Endothelial cell of umbilical vein (primary cell): Measurements from ENCODE around the gene WDR7. TPM values are rescaled to one million over a fixed set of nuclear protein-coding genes. Genes with fewer than 3 reads are reported as not detected.

Experiments used
- BruUV-seq: library from RNA; stranded (reverse); fragments of 400-500 nt; replicated peaks from 2 replicates; lab custom pipeline; 2021; lab: Mats Ljungman, UMichigan
- CTCF ChIA-PET: fragments of 300-600, 350-600 bp; sonication (Branson Sonifier 250); formaldehyde crosslinking; loops from one replicate; lab custom pipeline; 2021; ENCODE audit warnings: antibody characterized with exemption, inconsistent platforms; lab: Charles Lee
- POLR2A ChIA-PET: fragments of 300-600, 350-600 bp; sonication (Branson Sonifier 250); formaldehyde crosslinking; loops from one replicate; lab custom pipeline; 2021; ENCODE audit warnings: antibody characterized with exemption, inconsistent platforms; lab: Charles Lee
- DNase-seq: peaks from one replicate; pipeline ENCODE4 v3.0.0-alpha.2; 2011; ENCODE audit warnings: low read depth, low spot score
- FAIRE-seq: peaks from 2 replicates; lab custom pipeline; 2011; peaks lifted over from hg19 to GRCh38; lab: Jason Lieb, UNC
- H2AFZ ChIP-seq: 2 replicates; pipeline ENCODE4 v1.6.0; 2012; ENCODE audit warnings: low read depth, low read length, control low read depth, inconsistent platforms
- H3K27ac ChIP-seq: 2 replicates; pipeline ENCODE4 v1.5.1; 2011; ENCODE audit warnings: low read depth, mild to moderate bottlenecking, control low read depth, low read length, moderate library complexity; ENCODE audit not compliant: insufficient read depth
- H3K27me3 ChIP-seq, 2 experiments: 2 replicates each; pipeline versions ENCODE4 v1.6.0 to v1.6.1; 2011; ENCODE audit warnings: low read length in 2 of 2, mixed read lengths in 1 of 2; ENCODE audit not compliant: control insufficient read depth in 2 of 2, insufficient read depth in 2 of 2
- H3K36me3 ChIP-seq, 2 experiments: 2 replicates in 1 of 2; 3 replicates in 1 of 2; pipeline ENCODE4 v1.5.1; 2011; ENCODE audit warnings: low read length in 2 of 2, mild to moderate bottlenecking in 1 of 2, moderate library complexity in 1 of 2; ENCODE audit not compliant: control insufficient read depth in 2 of 2, insufficient read depth in 2 of 2; ENCODE audit errors: extremely low read depth in 1 of 2
- H3K4me1 ChIP-seq: 3 replicates; pipeline ENCODE4 v1.5.1; 2011; ENCODE audit warnings: mild to moderate bottlenecking, low read length; ENCODE audit not compliant: control insufficient read depth, insufficient read depth; ENCODE audit errors: extremely low read depth
- H3K4me2 ChIP-seq: 2 replicates; pipeline ENCODE4 v1.6.1; 2011; ENCODE audit warnings: low read length, control low read depth, mixed read lengths; ENCODE audit not compliant: insufficient read depth
- H3K4me3 ChIP-seq, 3 experiments: fragments of 200-600 bp in 1 of 3; sonication (generic), shearing (Covaris generic) in 1 of 3; replicated peaks in 1 of 3; 2 replicates each; pipeline ENCODE4 v1.5.1; 2011 to 2016; ENCODE audit warnings: control low read depth in 3 of 3, low read length in 3 of 3, mild to moderate bottlenecking in 2 of 3, inconsistent platforms in 1 of 3, low read depth in 1 of 3, moderate library complexity in 1 of 3; ENCODE audit not compliant: insufficient read depth in 1 of 3
- H3K79me2 ChIP-seq: 2 replicates; pipeline ENCODE4 v1.6.0; 2012; ENCODE audit warnings: low read length, inconsistent platforms; ENCODE audit not compliant: control insufficient read depth, insufficient read depth
- H3K9ac ChIP-seq: replicated peaks from 2 replicates; pipeline ENCODE3; 2011; ENCODE audit warnings: low read length, control low read depth; ENCODE audit not compliant: insufficient read depth; ENCODE audit errors: extremely low read depth
- H3K9me1 ChIP-seq: replicated peaks from 3 replicates; pipeline ENCODE4 v1.6.0; 2011; ENCODE audit warnings: mild to moderate bottlenecking, low read length; ENCODE audit not compliant: control insufficient read depth, insufficient read depth; ENCODE audit errors: extremely low read depth
- H3K9me3 ChIP-seq: replicated peaks from 2 replicates; pipeline ENCODE4 v1.5.1; 2012; ENCODE audit warnings: low read length, inconsistent platforms; ENCODE audit not compliant: control insufficient read depth, insufficient read depth
- H4K20me1 ChIP-seq: replicated peaks from 2 replicates; pipeline ENCODE3; 2011; ENCODE audit warnings: mild to moderate bottlenecking, low read length; ENCODE audit not compliant: control insufficient read depth, insufficient read depth; ENCODE audit errors: extremely low read depth
- EZH2 ChIP-seq: IDR thresholded peaks from 2 replicates; pipeline ENCODE4 v1.6.1; 2012; ENCODE audit warnings: borderline replicate concordance, low read depth, mild to moderate bottlenecking, moderate library complexity, low read length, inconsistent platforms; ENCODE audit not compliant: severe bottlenecking
- FOS ChIP-seq: IDR thresholded peaks from 2 replicates; pipeline ENCODE4 v1.6.1; 2011; ENCODE audit warnings: mild to moderate bottlenecking, low read length, moderate library complexity, borderline replicate concordance; ENCODE audit not compliant: insufficient read depth
- GATA2 ChIP-seq: IDR thresholded peaks from 2 replicates; pipeline ENCODE4 v1.7.0; 2011; ENCODE audit warnings: low read depth, mild to moderate bottlenecking, moderate library complexity, mixed read lengths, low read length; ENCODE audit not compliant: insufficient read length, insufficient read depth
- JUN ChIP-seq: IDR thresholded peaks from 2 replicates; pipeline ENCODE4 v1.6.1; 2011; ENCODE audit warnings: borderline replicate concordance, low read depth; ENCODE audit not compliant: insufficient read length, insufficient read depth
- MYC ChIP-seq: IDR thresholded peaks from one replicate; pipeline ENCODE4 v1.6.1; 2011; ENCODE audit warnings: mild to moderate bottlenecking, low read depth, low read length
- POLR2A ChIP-seq: IDR thresholded peaks from 2 replicates; pipeline ENCODE4 v1.6.1; 2012; ENCODE audit warnings: low read depth, mild to moderate bottlenecking, control low read depth, low read length
- POLR2AphosphoS5 ChIP-seq: IDR thresholded peaks from 2 replicates; pipeline ENCODE4 v1.6.1; 2012; ENCODE audit warnings: low read depth, mild to moderate bottlenecking, control low read depth, low read length, moderate library complexity; ENCODE audit not compliant: insufficient read depth
- dilution Hi-C: fragments of 300-500 bp; cut with MboI; formaldehyde crosslinking; loops from one replicate; pipeline ENCODE4 v1.15.0; 2019; ENCODE audit warnings: low sequenced_read_pairs; ENCODE audit not compliant: extremely low pct_ligation_motif_present
- intact Hi-C: fragments of 100-400 bp; cut with micrococcal nuclease; formaldehyde crosslinking; loops from one replicate; pipeline ENCODE4 v1.10.0; 2022
- polyA plus RNA-seq, 4 experiments: library from polyadenylated mRNA; depleted of rRNA in 3 of 4; stranded (reverse) in 3 of 4; unstranded in 1 of 4; fragments of >200 nt; gene quantifications; 2 replicates each; pipeline versions ENCODE4 v1.2.1 to v1.2.3, GENCODE V29; 2011 to 2012; ENCODE audit warnings: missing spikeins in 1 of 4
- total RNA-seq: library from RNA; stranded (reverse); gene quantifications from 2 replicates; pipeline ENCODE4 v1.2.3, GENCODE V29; 2021
- TF ChIP-seq, protein P1 (sequence below): IDR thresholded peaks from 2 replicates; pipeline ENCODE4 v1.6.1; 2011; ENCODE audit not compliant: insufficient read depth, insufficient read length
- TF ChIP-seq, protein P2 (sequence below), 2 donors: IDR thresholded peaks; 1 replicate in 1 of 2; 2 replicates in 1 of 2; pipeline ENCODE4 v1.5.1; 2011; ENCODE audit warnings: low read length in 2 of 2, mild to moderate bottlenecking in 2 of 2, moderate library complexity in 2 of 2, control low read depth in 1 of 2, inconsistent platforms in 1 of 2, low read depth in 1 of 2; ENCODE audit not compliant: insufficient read depth in 1 of 2; ENCODE audit errors: extremely low read depth in 1 of 2

WDR7 gene
- total and polyA plus RNA-seq, 2 donors (not counting 3 experiments of a cell fraction or from before 2014, with no cell fraction given) = 5.9 to 19.0 TPM

- dilution Hi-C loops (no loop called here), intact Hi-C loops (no loop called here)
- Histone ChIP-seq H3K9me1 (no peaks in the 10 kb centered on the region), H3K4me2 (no peak overlapping the region), H4K20me1 (no peaks in the 10 kb centered on the region), H2AFZ (no peak overlapping the region), H3K27ac (no peak overlapping the region), H3K9ac (no peak overlapping the region), H3K36me3 (no peaks in the 10 kb centered on the region), H3K27me3 (no peaks in the 10 kb centered on the region), H3K79me2 (no peaks in the 10 kb centered on the region), H3K4me1 (peaks cover 10% of the 10 kb centered on the region), H3K4me3 (no peak overlapping the region), H3K9me3 (no peaks in the 10 kb centered on the region)
- no peak for FAIRE-seq
- ChIA-PET CTCF (no interaction called here), POLR2A (no interaction called here)
- DNase-seq = no peak
- TF ChIP-seq, protein P1, sequence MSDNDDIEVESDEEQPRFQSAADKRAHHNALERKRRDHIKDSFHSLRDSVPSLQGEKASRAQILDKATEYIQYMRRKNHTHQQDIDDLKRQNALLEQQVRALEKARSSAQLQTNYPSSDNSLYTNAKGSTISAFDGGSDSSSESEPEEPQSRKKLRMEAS = no peak
- TF ChIP-seq EZH2 (no peak), JUN (no peak), POLR2A (no peak), GATA2 (no peak), FOS (no peak), MYC (no peak), POLR2AphosphoS5 (no peak)
- TF ChIP-seq, protein P2, sequence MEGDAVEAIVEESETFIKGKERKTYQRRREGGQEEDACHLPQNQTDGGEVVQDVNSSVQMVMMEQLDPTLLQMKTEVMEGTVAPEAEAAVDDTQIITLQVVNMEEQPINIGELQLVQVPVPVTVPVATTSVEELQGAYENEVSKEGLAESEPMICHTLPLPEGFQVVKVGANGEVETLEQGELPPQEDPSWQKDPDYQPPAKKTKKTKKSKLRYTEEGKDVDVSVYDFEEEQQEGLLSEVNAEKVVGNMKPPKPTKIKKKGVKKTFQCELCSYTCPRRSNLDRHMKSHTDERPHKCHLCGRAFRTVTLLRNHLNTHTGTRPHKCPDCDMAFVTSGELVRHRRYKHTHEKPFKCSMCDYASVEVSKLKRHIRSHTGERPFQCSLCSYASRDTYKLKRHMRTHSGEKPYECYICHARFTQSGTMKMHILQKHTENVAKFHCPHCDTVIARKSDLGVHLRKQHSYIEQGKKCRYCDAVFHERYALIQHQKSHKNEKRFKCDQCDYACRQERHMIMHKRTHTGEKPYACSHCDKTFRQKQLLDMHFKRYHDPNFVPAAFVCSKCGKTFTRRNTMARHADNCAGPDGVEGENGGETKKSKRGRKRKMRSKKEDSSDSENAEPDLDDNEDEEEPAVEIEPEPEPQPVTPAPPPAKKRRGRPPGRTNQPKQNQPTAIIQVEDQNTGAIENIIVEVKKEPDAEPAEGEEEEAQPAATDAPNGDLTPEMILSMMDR (IDR thresholded peaks at IDR 0.05; ENCODE audit: extremely low read depth in 1 of 2, insufficient read depth in 1 of 2, low read depth in 1 of 2, low read length in 2 of 2) = no peak
- BruUV-seq = no TSS peak
Observed at GRCh38 chr18:56872140-56872539, 221.0 kb downstream of the WDR7 start.
